ENCODE data around the gene MRFAP1L1.
A peak's percentile ranks its signal among the peaks of the same experiment; 100 is the strongest.
"Not testable (repeated sequence)": the region's sequence is repeated elsewhere in the genome, so short reads cannot be mapped to it uniquely, and the experiment has no call there.

The MRFAP1L1 gene

GRCh38 chr4:6686104-6686787 lies 23.4 kb downstream of the MRFAP1L1 start:
- no peak for DNase-seq

GRCh38 chr4:6684656-6685055 lies 25.0 kb downstream of the MRFAP1L1 start:
- no peak for DNase-seq

GRCh38 chr4:6682862-6683590 lies 26.6 kb downstream of the MRFAP1L1 start:
- no peak for DNase-seq

GRCh38 chr4:6681191-6681590 lies 28.5 kb downstream of the MRFAP1L1 start:
- DNase-seq, result no peak

GRCh38 chr4:6680372-6681034 lies 29.2 kb downstream of the MRFAP1L1 start:
- no peak for DNase-seq

- no peak for DNase-seq
Measured at GRCh38 chr4:6676722-6677558, 32.7 kb downstream of the MRFAP1L1 start.

- peak; percentile 59 for DNase-seq
Measured at GRCh38 chr4:6674500-6675149, 35.0 kb downstream of the MRFAP1L1 start.

GRCh38 chr4:6673660-6674499 lies 35.8 kb downstream of the MRFAP1L1 start:
- DNase-seq, result peak; percentile 88

- DNase-seq, result not testable (repeated sequence)
Measured at GRCh38 chr4:6673191-6673659, 36.4 kb downstream of the MRFAP1L1 start.

- not testable (repeated sequence) for DNase-seq
Measured at GRCh38 chr4:6672541-6673190, 37.0 kb downstream of the MRFAP1L1 start.

GRCh38 chr4:6672131-6672530 lies 37.5 kb downstream of the MRFAP1L1 start:
- no peak for DNase-seq

- no peak for DNase-seq
Measured at GRCh38 chr4:6671648-6672047, 38.0 kb downstream of the MRFAP1L1 start.

- DNase-seq, result no peak
Measured at GRCh38 chr4:6668391-6668790, 41.3 kb downstream of the MRFAP1L1 start.

GRCh38 chr4:6665320-6665654 lies 44.4 kb downstream of the MRFAP1L1 start:
- DNase-seq, result no peak

GRCh38 chr4:6663596-6664393 lies 45.9 kb downstream of the MRFAP1L1 start:
- no peak for DNase-seq

GRCh38 chr4:6662591-6662990 lies 47.1 kb downstream of the MRFAP1L1 start:
- no peak for DNase-seq

- DNase-seq, result no peak
Measured at GRCh38 chr4:6660430-6660829, 49.2 kb downstream of the MRFAP1L1 start.

- no peak for DNase-seq
Measured at GRCh38 chr4:6659897-6660296, 49.8 kb downstream of the MRFAP1L1 start.

GRCh38 chr4:6658597-6659075 lies 51.0 kb downstream of the MRFAP1L1 start:
- no peak for DNase-seq

GRCh38 chr4:6658209-6658595 lies 51.5 kb downstream of the MRFAP1L1 start:
- no peak for DNase-seq

Data from NCI-H526 treated with DMSO at 0.1 percent for 48 hours (cell line).